WTC11 (cell line): ENCODE results near the gene SYTL2. TPM values are rescaled to one million over a fixed set of nuclear protein-coding genes. Genes with fewer than 3 reads are reported as not detected.

Experiments
- ATAC-seq: fragments of 200-7000 bp; cut with Tn5 transposase; 2 replicates; pipeline ENCODE4 v1.10.0; 2021; ENCODE audit warnings: mild to moderate bottlenecking, moderate library complexity
- CTCF ChIA-PET: fragments of 300-600 bp; sonication (Branson Sonifier 250); formaldehyde crosslinking; loops from one replicate; lab custom pipeline; 2021; ENCODE audit warnings: antibody characterized with exemption; lab: Charles Lee
- POLR2A ChIA-PET: fragments of 350-600 bp; sonication (Branson Sonifier 250); formaldehyde crosslinking; loops from one replicate; lab custom pipeline; 2021; ENCODE audit warnings: antibody characterized with exemption; lab: Charles Lee
- DNase-seq: peaks from one replicate; pipeline ENCODE4 v3.0.0; 2021; ENCODE audit warnings: low spot score
- H3K27ac Mint-ChIP-seq: 2 replicates; pipeline ENCODE4 v1.8.0; 2021; ENCODE audit warnings: mixed read lengths
- H3K27me3 Mint-ChIP-seq: 2 replicates; pipeline ENCODE4 v1.8.0; 2021; ENCODE audit warnings: low read depth, mild to moderate bottlenecking, moderate library complexity, mixed read lengths
- H3K36me3 Mint-ChIP-seq: 2 replicates; pipeline ENCODE4 v1.8.0; 2021; ENCODE audit warnings: mixed read lengths
- H3K4me1 Mint-ChIP-seq: 2 replicates; pipeline ENCODE4 v1.8.0; 2022; ENCODE audit warnings: mixed read lengths
- H3K4me3 Mint-ChIP-seq: 2 replicates; pipeline ENCODE4 v1.8.0; 2021; ENCODE audit warnings: mild to moderate bottlenecking, moderate library complexity, mixed read lengths
- H3K9me3 Mint-ChIP-seq: 2 replicates; pipeline ENCODE4 v1.8.0; 2021; ENCODE audit warnings: mixed read lengths
- AFF4 ChIP-seq: sonication (generic); formaldehyde crosslinking; IDR thresholded peaks from 2 replicates; pipeline ENCODE4 v1.8.1; 2023; ENCODE audit warnings: mild to moderate bottlenecking, missing genetic modification reagents, borderline replicate concordance
- FOXP1 ChIP-seq: sonication (generic); formaldehyde crosslinking; IDR thresholded peaks from 2 replicates; pipeline ENCODE4 v1.8.0; 2022; ENCODE audit warnings: missing genetic modification reagents, mild to moderate bottlenecking, moderate library complexity, borderline replicate concordance
- HMGXB4 ChIP-seq: sonication (generic); formaldehyde crosslinking; IDR thresholded peaks from 2 replicates; pipeline ENCODE4 v1.8.1; 2023; ENCODE audit warnings: mild to moderate bottlenecking, moderate library complexity, missing genetic modification reagents
- NR2C2 ChIP-seq: sonication (generic); formaldehyde crosslinking; IDR thresholded peaks from 2 replicates; pipeline ENCODE4 v1.8.0; 2022; ENCODE audit warnings: mild to moderate bottlenecking, missing genetic modification reagents
- NR3C1 ChIP-seq: sonication (generic); formaldehyde crosslinking; conservative IDR thresholded peaks from 2 replicates; pipeline ENCODE4 v1.8.1; 2023; ENCODE audit warnings: low read depth, mild to moderate bottlenecking, missing genetic modification reagents
- PREB ChIP-seq: sonication (generic); formaldehyde crosslinking; IDR thresholded peaks from 2 replicates; pipeline ENCODE4 v1.8.1; 2022; ENCODE audit warnings: mild to moderate bottlenecking, missing genetic modification reagents, moderate library complexity, borderline replicate concordance
- RORB ChIP-seq: fragments of 250-450 bp; sonication (Bioruptor Pico); IDR thresholded peaks from 2 replicates; pipeline ENCODE4 v1.9.0; 2021; ENCODE audit warnings: mild to moderate bottlenecking
- SMAD4 ChIP-seq: sonication (generic); formaldehyde crosslinking; IDR thresholded peaks from 2 replicates; pipeline ENCODE4 v1.8.0; 2022; ENCODE audit warnings: mild to moderate bottlenecking, missing genetic modification reagents
- ZNF138 ChIP-seq: sonication (generic); formaldehyde crosslinking; conservative IDR thresholded peaks from 2 replicates; pipeline ENCODE4 v1.8.1; 2022; ENCODE audit warnings: mild to moderate bottlenecking, moderate library complexity, missing genetic modification reagents
- ZNF263 ChIP-seq: sonication (generic); formaldehyde crosslinking; IDR thresholded peaks from 2 replicates; pipeline ENCODE4 v1.8.1; 2022; ENCODE audit warnings: low read depth, mild to moderate bottlenecking, moderate library complexity, missing genetic modification reagents
- ZNF396 ChIP-seq: fragments of 250-450 bp; sonication (Bioruptor Pico); IDR thresholded peaks from 2 replicates; pipeline ENCODE4 v1.8.0; 2021; ENCODE audit warnings: mild to moderate bottlenecking, moderate library complexity, borderline replicate concordance
- ZNF416 ChIP-seq: fragments of 250-450 bp; sonication (Bioruptor Pico); IDR thresholded peaks from 2 replicates; pipeline ENCODE4 v1.9.0; 2021; ENCODE audit warnings: mild to moderate bottlenecking, inconsistent platforms
- total RNA-seq: library from RNA; stranded (reverse); gene quantifications from 3 replicates; pipeline ENCODE4 v1.2.3, GENCODE V29; 2021
- TF ChIP-seq, protein P1 (sequence below): sonication (generic); formaldehyde crosslinking; conservative IDR thresholded peaks from 2 replicates; pipeline ENCODE4 v1.8.1; 2022; ENCODE audit warnings: mild to moderate bottlenecking, missing genetic modification reagents
- TF ChIP-seq, protein P2 (sequence below): sonication (generic); formaldehyde crosslinking; conservative IDR thresholded peaks from 2 replicates; pipeline ENCODE4 v1.8.1; 2023; ENCODE audit warnings: mild to moderate bottlenecking, low read depth, missing genetic modification reagents, moderate library complexity
- TF ChIP-seq, protein P3 (sequence below): sonication (generic); formaldehyde crosslinking; IDR thresholded peaks from 2 replicates; pipeline ENCODE4 v1.8.0; 2022; ENCODE audit warnings: missing genetic modification reagents
- TF ChIP-seq, protein P4 (sequence below): sonication (generic); formaldehyde crosslinking; IDR thresholded peaks from 2 replicates; pipeline ENCODE4 v1.8.1; 2022; ENCODE audit warnings: low read depth, missing genetic modification reagents, borderline replicate concordance
- TF ChIP-seq, protein P5 (sequence below): fragments of 250-450 bp; sonication (Bioruptor Pico); IDR thresholded peaks from 2 replicates; pipeline ENCODE4 v1.9.0; 2021; ENCODE audit warnings: mild to moderate bottlenecking

SYTL2 gene
- total RNA-seq, 1 experiment from 2014 or later = 7.1 TPM

DNA sequence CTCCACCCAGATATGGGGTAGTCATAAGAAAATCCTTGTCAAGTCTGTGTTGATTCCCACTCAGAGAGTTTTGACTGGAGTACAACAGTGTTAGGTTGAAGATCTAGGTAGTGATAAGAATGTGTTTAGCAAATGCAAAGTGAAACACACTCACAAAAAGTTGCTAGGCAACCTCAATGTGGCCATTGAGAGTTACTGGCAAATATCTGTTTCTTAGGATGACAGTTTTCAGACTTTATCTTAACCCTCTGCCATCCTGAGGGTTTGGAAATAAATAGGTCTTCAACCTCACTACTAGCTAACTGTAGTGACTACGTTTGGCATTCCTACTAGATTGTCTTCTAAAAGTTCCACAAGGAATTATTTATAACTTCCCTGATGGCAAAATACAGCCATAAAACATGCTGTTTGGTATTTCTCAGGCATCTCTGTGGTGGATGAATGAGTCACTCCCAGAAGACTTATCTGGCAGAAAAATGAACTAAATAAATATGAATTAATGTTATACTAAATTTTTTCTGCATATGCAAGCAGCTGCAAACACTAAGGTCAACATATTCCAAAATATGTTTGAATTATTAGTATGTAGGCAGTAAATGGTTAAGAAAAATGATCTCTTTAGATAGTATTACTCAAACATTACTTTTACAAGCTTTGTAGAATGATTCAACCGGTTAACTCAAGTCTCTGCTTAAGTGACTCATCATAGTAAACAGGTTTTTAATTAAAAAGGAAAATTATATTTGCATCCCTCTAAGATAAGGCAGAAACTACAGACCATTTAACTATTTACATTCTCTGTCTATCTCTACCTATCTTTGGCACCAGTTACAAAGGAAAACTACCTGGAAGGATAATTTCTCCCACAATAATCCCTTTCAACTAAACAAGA, 17.1 kb upstream of the SYTL2 start:
- no peaks in the 10 kb centered on the region for H3K36me3 Mint-ChIP-seq
- ChIA-PET POLR2A (no interaction called here), CTCF (interaction anchor here (1.7 to 3.7 kb wide), 2 partner anchors 18 to 27 kb away, joined by 6 to 16 read pairs; partner anchors contain the start of genes CCDC83 and SYTL2)
- H3K27me3 Mint-ChIP-seq = peaks cover 4% of the 10 kb centered on the region
- H3K4me3 Mint-ChIP-seq = no peak overlapping the region
- peaks cover 12% of the 10 kb centered on the region; the same call in 1 of the 2 replicates for H3K9me3 Mint-ChIP-seq
- H3K4me1 Mint-ChIP-seq = peaks cover 10% of the 10 kb centered on the region
- DNase-seq (no peak), ATAC-seq (no peak)
- TF ChIP-seq, protein P1, sequence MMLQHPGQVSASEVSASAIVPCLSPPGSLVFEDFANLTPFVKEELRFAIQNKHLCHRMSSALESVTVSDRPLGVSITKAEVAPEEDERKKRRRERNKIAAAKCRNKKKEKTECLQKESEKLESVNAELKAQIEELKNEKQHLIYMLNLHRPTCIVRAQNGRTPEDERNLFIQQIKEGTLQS (CRISPR knock-in tag) = no peak
- TF ChIP-seq HMGXB4 (CRISPR knock-in tag) = no peak
- TF ChIP-seq, protein P2, sequence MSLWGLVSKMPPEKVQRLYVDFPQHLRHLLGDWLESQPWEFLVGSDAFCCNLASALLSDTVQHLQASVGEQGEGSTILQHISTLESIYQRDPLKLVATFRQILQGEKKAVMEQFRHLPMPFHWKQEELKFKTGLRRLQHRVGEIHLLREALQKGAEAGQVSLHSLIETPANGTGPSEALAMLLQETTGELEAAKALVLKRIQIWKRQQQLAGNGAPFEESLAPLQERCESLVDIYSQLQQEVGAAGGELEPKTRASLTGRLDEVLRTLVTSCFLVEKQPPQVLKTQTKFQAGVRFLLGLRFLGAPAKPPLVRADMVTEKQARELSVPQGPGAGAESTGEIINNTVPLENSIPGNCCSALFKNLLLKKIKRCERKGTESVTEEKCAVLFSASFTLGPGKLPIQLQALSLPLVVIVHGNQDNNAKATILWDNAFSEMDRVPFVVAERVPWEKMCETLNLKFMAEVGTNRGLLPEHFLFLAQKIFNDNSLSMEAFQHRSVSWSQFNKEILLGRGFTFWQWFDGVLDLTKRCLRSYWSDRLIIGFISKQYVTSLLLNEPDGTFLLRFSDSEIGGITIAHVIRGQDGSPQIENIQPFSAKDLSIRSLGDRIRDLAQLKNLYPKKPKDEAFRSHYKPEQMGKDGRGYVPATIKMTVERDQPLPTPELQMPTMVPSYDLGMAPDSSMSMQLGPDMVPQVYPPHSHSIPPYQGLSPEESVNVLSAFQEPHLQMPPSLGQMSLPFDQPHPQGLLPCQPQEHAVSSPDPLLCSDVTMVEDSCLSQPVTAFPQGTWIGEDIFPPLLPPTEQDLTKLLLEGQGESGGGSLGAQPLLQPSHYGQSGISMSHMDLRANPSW (CRISPR knock-in tag) = no peak
- TF ChIP-seq ZNF138 (CRISPR knock-in tag) = no peak
- TF ChIP-seq RORB = no peak
- TF ChIP-seq, protein P3, sequence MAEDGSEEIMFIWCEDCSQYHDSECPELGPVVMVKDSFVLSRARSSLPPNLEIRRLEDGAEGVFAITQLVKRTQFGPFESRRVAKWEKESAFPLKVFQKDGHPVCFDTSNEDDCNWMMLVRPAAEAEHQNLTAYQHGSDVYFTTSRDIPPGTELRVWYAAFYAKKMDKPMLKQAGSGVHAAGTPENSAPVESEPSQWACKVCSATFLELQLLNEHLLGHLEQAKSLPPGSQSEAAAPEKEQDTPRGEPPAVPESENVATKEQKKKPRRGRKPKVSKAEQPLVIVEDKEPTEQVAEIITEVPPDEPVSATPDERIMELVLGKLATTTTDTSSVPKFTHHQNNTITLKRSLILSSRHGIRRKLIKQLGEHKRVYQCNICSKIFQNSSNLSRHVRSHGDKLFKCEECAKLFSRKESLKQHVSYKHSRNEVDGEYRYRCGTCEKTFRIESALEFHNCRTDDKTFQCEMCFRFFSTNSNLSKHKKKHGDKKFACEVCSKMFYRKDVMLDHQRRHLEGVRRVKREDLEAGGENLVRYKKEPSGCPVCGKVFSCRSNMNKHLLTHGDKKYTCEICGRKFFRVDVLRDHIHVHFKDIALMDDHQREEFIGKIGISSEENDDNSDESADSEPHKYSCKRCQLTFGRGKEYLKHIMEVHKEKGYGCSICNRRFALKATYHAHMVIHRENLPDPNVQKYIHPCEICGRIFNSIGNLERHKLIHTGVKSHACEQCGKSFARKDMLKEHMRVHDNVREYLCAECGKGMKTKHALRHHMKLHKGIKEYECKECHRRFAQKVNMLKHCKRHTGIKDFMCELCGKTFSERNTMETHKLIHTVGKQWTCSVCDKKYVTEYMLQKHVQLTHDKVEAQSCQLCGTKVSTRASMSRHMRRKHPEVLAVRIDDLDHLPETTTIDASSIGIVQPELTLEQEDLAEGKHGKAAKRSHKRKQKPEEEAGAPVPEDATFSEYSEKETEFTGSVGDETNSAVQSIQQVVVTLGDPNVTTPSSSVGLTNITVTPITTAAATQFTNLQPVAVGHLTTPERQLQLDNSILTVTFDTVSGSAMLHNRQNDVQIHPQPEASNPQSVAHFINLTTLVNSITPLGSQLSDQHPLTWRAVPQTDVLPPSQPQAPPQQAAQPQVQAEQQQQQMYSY = no peak
- TF ChIP-seq ZNF263 (CRISPR knock-in tag) = no peak
- TF ChIP-seq SMAD4 (CRISPR knock-in tag) = no peak
- no peak for TF ChIP-seq ZNF416
- TF ChIP-seq NR2C2 = no peak
- TF ChIP-seq AFF4 = no peak
- no peak for TF ChIP-seq NR3C1 (CRISPR knock-in tag)
- TF ChIP-seq, protein P4, sequence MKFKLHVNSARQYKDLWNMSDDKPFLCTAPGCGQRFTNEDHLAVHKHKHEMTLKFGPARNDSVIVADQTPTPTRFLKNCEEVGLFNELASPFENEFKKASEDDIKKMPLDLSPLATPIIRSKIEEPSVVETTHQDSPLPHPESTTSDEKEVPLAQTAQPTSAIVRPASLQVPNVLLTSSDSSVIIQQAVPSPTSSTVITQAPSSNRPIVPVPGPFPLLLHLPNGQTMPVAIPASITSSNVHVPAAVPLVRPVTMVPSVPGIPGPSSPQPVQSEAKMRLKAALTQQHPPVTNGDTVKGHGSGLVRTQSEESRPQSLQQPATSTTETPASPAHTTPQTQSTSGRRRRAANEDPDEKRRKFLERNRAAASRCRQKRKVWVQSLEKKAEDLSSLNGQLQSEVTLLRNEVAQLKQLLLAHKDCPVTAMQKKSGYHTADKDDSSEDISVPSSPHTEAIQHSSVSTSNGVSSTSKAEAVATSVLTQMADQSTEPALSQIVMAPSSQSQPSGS (CRISPR knock-in tag) = no peak
- no peak for TF ChIP-seq PREB (CRISPR knock-in tag)
- TF ChIP-seq, protein P5, sequence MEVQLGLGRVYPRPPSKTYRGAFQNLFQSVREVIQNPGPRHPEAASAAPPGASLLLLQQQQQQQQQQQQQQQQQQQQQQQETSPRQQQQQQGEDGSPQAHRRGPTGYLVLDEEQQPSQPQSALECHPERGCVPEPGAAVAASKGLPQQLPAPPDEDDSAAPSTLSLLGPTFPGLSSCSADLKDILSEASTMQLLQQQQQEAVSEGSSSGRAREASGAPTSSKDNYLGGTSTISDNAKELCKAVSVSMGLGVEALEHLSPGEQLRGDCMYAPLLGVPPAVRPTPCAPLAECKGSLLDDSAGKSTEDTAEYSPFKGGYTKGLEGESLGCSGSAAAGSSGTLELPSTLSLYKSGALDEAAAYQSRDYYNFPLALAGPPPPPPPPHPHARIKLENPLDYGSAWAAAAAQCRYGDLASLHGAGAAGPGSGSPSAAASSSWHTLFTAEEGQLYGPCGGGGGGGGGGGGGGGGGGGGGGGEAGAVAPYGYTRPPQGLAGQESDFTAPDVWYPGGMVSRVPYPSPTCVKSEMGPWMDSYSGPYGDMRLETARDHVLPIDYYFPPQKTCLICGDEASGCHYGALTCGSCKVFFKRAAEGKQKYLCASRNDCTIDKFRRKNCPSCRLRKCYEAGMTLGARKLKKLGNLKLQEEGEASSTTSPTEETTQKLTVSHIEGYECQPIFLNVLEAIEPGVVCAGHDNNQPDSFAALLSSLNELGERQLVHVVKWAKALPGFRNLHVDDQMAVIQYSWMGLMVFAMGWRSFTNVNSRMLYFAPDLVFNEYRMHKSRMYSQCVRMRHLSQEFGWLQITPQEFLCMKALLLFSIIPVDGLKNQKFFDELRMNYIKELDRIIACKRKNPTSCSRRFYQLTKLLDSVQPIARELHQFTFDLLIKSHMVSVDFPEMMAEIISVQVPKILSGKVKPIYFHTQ (CRISPR knock-in tag) = no peak
- no peak for TF ChIP-seq ZNF396 (CRISPR knock-in tag)
- TF ChIP-seq FOXP1 (CRISPR knock-in tag) = no peak
- H3K27ac Mint-ChIP-seq = no peak overlapping the region
